ENCODE results near the gene BTAF1.

DNA sequence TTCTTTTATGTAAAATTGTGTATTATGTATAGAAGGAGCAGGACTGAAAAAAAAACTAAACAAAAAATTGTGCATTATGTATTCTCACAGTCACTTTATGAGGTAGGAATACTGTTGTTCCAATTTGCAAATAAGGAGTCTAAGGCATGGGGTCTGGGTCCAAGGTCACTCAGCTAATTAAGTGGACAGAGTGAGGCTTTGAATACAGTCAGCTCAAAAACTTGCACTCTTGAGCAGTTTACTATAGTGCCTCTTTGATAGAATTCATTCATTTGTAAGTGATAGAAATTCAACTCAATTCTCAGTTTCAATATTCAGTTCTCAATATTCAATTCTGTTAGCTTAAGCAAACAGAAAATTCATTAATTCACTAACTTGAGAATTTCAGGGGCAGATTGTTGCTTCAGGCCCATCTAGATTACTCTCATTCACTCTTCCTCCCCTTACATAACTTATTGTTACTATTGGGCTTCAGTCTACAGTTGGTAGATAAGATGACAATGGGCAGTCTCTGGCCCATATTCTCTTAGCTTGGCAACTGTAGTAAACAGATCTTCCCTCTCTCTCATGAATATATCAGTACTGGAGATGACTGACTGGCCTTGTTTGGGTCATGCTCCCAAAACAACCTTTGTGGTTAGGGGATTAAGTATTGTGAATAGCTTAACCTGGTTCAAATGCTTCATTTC lies 86.6 kb downstream of the BTAF1 start:
- TF ChIP-seq EZH2 (IDR thresholded peaks at IDR 0.05; ENCODE audit: low read length) = no peak
- TF ChIP-seq, protein P1, sequence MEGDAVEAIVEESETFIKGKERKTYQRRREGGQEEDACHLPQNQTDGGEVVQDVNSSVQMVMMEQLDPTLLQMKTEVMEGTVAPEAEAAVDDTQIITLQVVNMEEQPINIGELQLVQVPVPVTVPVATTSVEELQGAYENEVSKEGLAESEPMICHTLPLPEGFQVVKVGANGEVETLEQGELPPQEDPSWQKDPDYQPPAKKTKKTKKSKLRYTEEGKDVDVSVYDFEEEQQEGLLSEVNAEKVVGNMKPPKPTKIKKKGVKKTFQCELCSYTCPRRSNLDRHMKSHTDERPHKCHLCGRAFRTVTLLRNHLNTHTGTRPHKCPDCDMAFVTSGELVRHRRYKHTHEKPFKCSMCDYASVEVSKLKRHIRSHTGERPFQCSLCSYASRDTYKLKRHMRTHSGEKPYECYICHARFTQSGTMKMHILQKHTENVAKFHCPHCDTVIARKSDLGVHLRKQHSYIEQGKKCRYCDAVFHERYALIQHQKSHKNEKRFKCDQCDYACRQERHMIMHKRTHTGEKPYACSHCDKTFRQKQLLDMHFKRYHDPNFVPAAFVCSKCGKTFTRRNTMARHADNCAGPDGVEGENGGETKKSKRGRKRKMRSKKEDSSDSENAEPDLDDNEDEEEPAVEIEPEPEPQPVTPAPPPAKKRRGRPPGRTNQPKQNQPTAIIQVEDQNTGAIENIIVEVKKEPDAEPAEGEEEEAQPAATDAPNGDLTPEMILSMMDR (optimal IDR thresholded peaks at IDR 0.05 in 1 of 3, IDR thresholded peaks at IDR 0.05 in 1 of 3, conservative IDR thresholded peaks at IDR 0.05 in 1 of 3; ENCODE audit: extremely low read depth in 1 of 3, insufficient read depth in 2 of 3, low read length in 3 of 3) = no peak

Data from keratinocyte (primary cell).